HepG2 (cell line): ENCODE data around the gene BIRC6. TPM values are rescaled to one million over a fixed set of nuclear protein-coding genes. Genes with fewer than 3 reads are reported as not detected.

ENCODE experiments used
- ATAC-seq: fragments of 200-7000 bp; cut with Tn5 transposase; 3 replicates; pipeline ENCODE4 v1.9.1; 2020; ENCODE audit warnings: mild to moderate bottlenecking, moderate library complexity
- BruUV-seq: library from RNA; stranded (reverse); fragments of 400-500 nt; replicated peaks from 2 replicates; lab custom pipeline; 2021; lab: Mats Ljungman, UMichigan
- CTCF ChIA-PET: fragments of 300-600 bp; formaldehyde crosslinking; extraction: SDS; loops from one replicate; lab custom pipeline; 2021; ENCODE audit warnings: low total read pairs, inconsistent platforms, low intra/inter-chr PET ratio; lab: Yijun Ruan, JAX
- POLR2A ChIA-PET: fragments of 350-600 bp; sonication (Branson Sonifier 250); formaldehyde crosslinking; loops from one replicate; lab custom pipeline; 2020; ENCODE audit warnings: antibody characterized with exemption, inconsistent platforms; lab: Yijun Ruan, JAX
- DNase-seq: peaks from one replicate; pipeline ENCODE4 v3.0.0-alpha.2; 2015; ENCODE audit warnings: low spot score
- FAIRE-seq: peaks from 3 replicates; lab custom pipeline; 2011; peaks lifted over from hg19 to GRCh38; lab: Jason Lieb, UNC
- H2AFZ ChIP-seq: one replicate; pipeline ENCODE4 v1.6.1; 2011; ENCODE audit warnings: low read length, inconsistent platforms
- H3K27ac ChIP-seq: fragments of 300-600 bp; 3 replicates; pipeline ENCODE4 v1.8.0; 2011; ENCODE audit warnings: mixed run types, mild to moderate bottlenecking, mixed read lengths, low read length, inconsistent platforms; ENCODE audit not compliant: insufficient read depth; ENCODE audit errors: extremely low read length
- H3K27me3 ChIP-seq, 2 experiments: fragments of 200-600 bp in 1 of 2; 2 replicates in 1 of 2; 3 replicates in 1 of 2; pipeline versions ENCODE4 v1.6.0 to v1.8.0; 2011; ENCODE audit warnings: low read length in 2 of 2, mild to moderate bottlenecking in 2 of 2, moderate library complexity in 2 of 2, inconsistent platforms in 1 of 2; ENCODE audit not compliant: insufficient read depth in 2 of 2, control insufficient read depth in 1 of 2
- H3K36me3 ChIP-seq, 2 experiments: fragments of 200-600 bp in 1 of 2; replicated peaks in 1 of 2; 2 replicates in 1 of 2; 3 replicates in 1 of 2; pipeline versions ENCODE4 v1.5.1 to v1.8.0; 2011; ENCODE audit warnings: low read length in 2 of 2, inconsistent platforms in 1 of 2; ENCODE audit not compliant: insufficient read depth in 2 of 2, control insufficient read depth in 1 of 2
- H3K4me1 ChIP-seq: 2 replicates; pipeline ENCODE4 v1.5.1; 2012; ENCODE audit warnings: low read length, inconsistent platforms; ENCODE audit not compliant: insufficient read depth
- H3K4me2 ChIP-seq: 2 replicates; pipeline ENCODE4 v1.6.0; 2011; ENCODE audit warnings: low read depth, low read length, inconsistent platforms
- H3K4me3 ChIP-seq, 3 experiments: fragments of 200-600 bp in 1 of 3; sonication (generic), shearing (Covaris generic) in 1 of 3; replicated peaks in 1 of 3; 2 replicates each; pipeline ENCODE4 v1.5.1; 2011 to 2016; ENCODE audit warnings: low read length in 3 of 3, inconsistent platforms in 2 of 3, low read depth in 2 of 3, mild to moderate bottlenecking in 2 of 3, control low read depth in 1 of 3, mixed read lengths in 1 of 3; ENCODE audit not compliant: insufficient read depth in 1 of 3
- H3K79me2 ChIP-seq: one replicate; pipeline ENCODE4 v1.6.1; 2011; ENCODE audit warnings: low read length, inconsistent platforms; ENCODE audit not compliant: insufficient read depth
- H3K9ac ChIP-seq: 2 replicates; pipeline ENCODE4 v1.6.0; 2011; ENCODE audit warnings: mild to moderate bottlenecking, low read depth, low read length, inconsistent platforms; ENCODE audit not compliant: insufficient read depth
- H3K9me3 ChIP-seq: 2 replicates; pipeline ENCODE4 v1.5.1; 2012; ENCODE audit warnings: mild to moderate bottlenecking, low read length
- H4K20me1 ChIP-seq: 2 replicates; pipeline ENCODE4 v1.6.0; 2011; ENCODE audit warnings: inconsistent platforms, mild to moderate bottlenecking, low read length, moderate library complexity; ENCODE audit not compliant: insufficient read depth
- GLI4 ChIP-seq: sonication (generic); formaldehyde crosslinking; IDR thresholded peaks from 2 replicates; pipeline ENCODE4 v1.5.1; 2020; ENCODE audit warnings: missing genetic modification reagents, mild to moderate bottlenecking, moderate library complexity, borderline replicate concordance
- HIC2 ChIP-seq: sonication (generic); formaldehyde crosslinking; IDR thresholded peaks from 2 replicates; pipeline ENCODE4 v1.9.0; 2022; ENCODE audit warnings: low read depth, missing genetic modification reagents
- MBNL3 ChIP-seq: fragments of 250-450 bp; sonication (Bioruptor Pico); conservative IDR thresholded peaks from 2 replicates; pipeline ENCODE4 v1.8.0; 2022; ENCODE audit warnings: mild to moderate bottlenecking, inconsistent platforms
- PLSCR1 ChIP-seq: sonication (generic); formaldehyde crosslinking; IDR thresholded peaks from 2 replicates; pipeline ENCODE4 v1.5.0; 2020; ENCODE audit warnings: missing genetic modification reagents, mild to moderate bottlenecking, borderline replicate concordance
- REPIN1 ChIP-seq: sonication (generic); formaldehyde crosslinking; IDR thresholded peaks from 2 replicates; pipeline ENCODE4 v1.8.0; 2022; ENCODE audit warnings: missing genetic modification reagents, low read depth, mild to moderate bottlenecking, borderline replicate concordance
- RNF219 ChIP-seq: sonication (generic); formaldehyde crosslinking; IDR thresholded peaks from 2 replicates; pipeline ENCODE4 v1.5.0; 2020; ENCODE audit warnings: mild to moderate bottlenecking, missing genetic modification reagents
- RORA ChIP-seq: sonication (generic); formaldehyde crosslinking; IDR thresholded peaks from 2 replicates; pipeline ENCODE4 v1.5.0; 2020; ENCODE audit warnings: mild to moderate bottlenecking, missing genetic modification reagents, moderate library complexity
- RXRA ChIP-seq: sonication (generic); formaldehyde crosslinking; IDR thresholded peaks from 2 replicates; pipeline ENCODE4 v1.5.1; 2020; ENCODE audit warnings: missing genetic modification reagents
- SMARCC2 ChIP-seq: fragments of 450-650 bp; IDR thresholded peaks from 2 replicates; pipeline ENCODE4 v1.6.1; 2017; ENCODE audit warnings: antibody characterized with exemption, mild to moderate bottlenecking
- ZFAT ChIP-seq: sonication (generic); formaldehyde crosslinking; conservative IDR thresholded peaks from 2 replicates; pipeline ENCODE4 v1.8.1; 2023; ENCODE audit warnings: missing genetic modification reagents, inconsistent platforms
- ZKSCAN5 ChIP-seq: sonication (generic); formaldehyde crosslinking; IDR thresholded peaks from 2 replicates; pipeline ENCODE4 v1.5.1; 2020; ENCODE audit warnings: mild to moderate bottlenecking, missing genetic modification reagents
- ZNF20 ChIP-seq: sonication (generic); formaldehyde crosslinking; IDR thresholded peaks from 2 replicates; pipeline ENCODE4 v1.4.0; 2020; ENCODE audit warnings: mild to moderate bottlenecking, moderate library complexity, missing genetic modification reagents
- ZNF317 ChIP-seq: sonication (generic); formaldehyde crosslinking; IDR thresholded peaks from 2 replicates; pipeline ENCODE4 v1.5.0; 2020; ENCODE audit warnings: mild to moderate bottlenecking, missing genetic modification reagents
- ZNF367 ChIP-seq: sonication (generic); formaldehyde crosslinking; IDR thresholded peaks from 2 replicates; pipeline ENCODE4 v1.4.0; 2020; ENCODE audit warnings: missing genetic modification reagents, borderline replicate concordance
- ZNF382 ChIP-seq: sonication (generic); formaldehyde crosslinking; IDR thresholded peaks from 2 replicates; pipeline ENCODE4 v1.5.0; 2020; ENCODE audit warnings: missing genetic modification reagents, mild to moderate bottlenecking, borderline replicate concordance
- ZNF484 ChIP-seq: sonication (generic); formaldehyde crosslinking; IDR thresholded peaks from 2 replicates; pipeline ENCODE4 v1.5.1; 2020; ENCODE audit warnings: mild to moderate bottlenecking, low read depth, missing genetic modification reagents, borderline replicate concordance
- ZNF558 ChIP-seq: sonication (generic); formaldehyde crosslinking; IDR thresholded peaks from 2 replicates; pipeline ENCODE4 v1.9.0; 2022; ENCODE audit warnings: mild to moderate bottlenecking, missing genetic modification reagents, borderline replicate concordance
- ZNF570 ChIP-seq: sonication (generic); formaldehyde crosslinking; IDR thresholded peaks from 2 replicates; pipeline ENCODE4 v1.4.0; 2020; ENCODE audit warnings: mild to moderate bottlenecking, missing genetic modification reagents, borderline replicate concordance
- ZNF788 ChIP-seq: sonication (generic); formaldehyde crosslinking; IDR thresholded peaks from 2 replicates; pipeline ENCODE4 v1.5.0; 2020; ENCODE audit warnings: mild to moderate bottlenecking, missing genetic modification reagents, borderline replicate concordance
- ZSCAN25 ChIP-seq: sonication (generic); formaldehyde crosslinking; IDR thresholded peaks from 2 replicates; pipeline ENCODE4 v1.8.0; 2022; ENCODE audit warnings: mild to moderate bottlenecking, missing genetic modification reagents
- WGBS: methylation state at CpG from one replicate; pipeline ENCODE4 v1.1.6; 2017; ENCODE audit warnings: low lambda C conversion rate; 5-methylcytosine and 5-hydroxymethylcytosine counted together
- in situ Hi-C: cut with HindIII; loops from 2 replicates; pipeline ENCODE4 v1.10.0; 2017; ENCODE audit warnings: low pct_unique_long_range_greater_than_20kb; ENCODE audit not compliant: extremely low pct_ligation_motif_present
- intact Hi-C: fragments of 100-400 bp; cut with micrococcal nuclease; formaldehyde crosslinking; loops from one replicate; pipeline ENCODE4 v1.10.0; 2022; ENCODE audit not compliant: unreplicated experiment
- polyA plus RNA-seq, 8 experiments: library from polyadenylated mRNA; depleted of rRNA in 3 of 8; stranded (reverse) in 7 of 8; unstranded in 1 of 8; fragments of >200 nt; fragmentation: Illumina TruSeq in 4 of 8; extraction: Trizol in 4 of 8; gene quantifications; 2 replicates each; pipeline versions ENCODE4 v1.2.1 to v1.2.3, GENCODE V29; 2011 to 2016; ENCODE audit warnings: low read depth in 4 of 8, missing spikeins in 1 of 8, mixed read lengths in 1 of 8; ENCODE audit not compliant: insufficient read depth in 1 of 8
- total RNA-seq, 5 experiments: library from RNA; depleted of rRNA; stranded (reverse); fragments of >200 nt; fragmentation: Illumina TruSeq; extraction: Trizol; gene quantifications; 2 replicates each; pipeline ENCODE4 v1.2.3, GENCODE V29; 2016; ENCODE audit warnings: low read depth in 1 of 5

The BIRC6 gene
- total and polyA plus RNA-seq, 2 of the 13 experiments (the other 11 are each of a cell fraction or from before 2014, with no cell fraction given) = 65.6 to 120 TPM

- TF ChIP-seq ZNF382 (CRISPR knock-in tag) (no peak), RXRA (CRISPR knock-in tag) (no peak), ZNF317 (CRISPR knock-in tag) (no peak), PLSCR1 (CRISPR knock-in tag) (no peak), ZKSCAN5 (CRISPR knock-in tag) (no peak), GLI4 (CRISPR knock-in tag) (no peak), RNF219 (no peak), ZNF367 (no peak)
These were observed 295.9 kb downstream of the BIRC6 start (continued) for GRCh38 chr2:32652555-32653209.

- no TSS peak for BruUV-seq
- Histone ChIP-seq H3K36me3 (peaks cover 3 to 39% of the 10 kb centered on the region in 2 experiments), H2AFZ (no peak overlapping the region), H3K79me2 (no peaks in the 10 kb centered on the region), H4K20me1 (no peaks in the 10 kb centered on the region), H3K4me3 (no peak overlapping the region), H3K4me1 (no peaks in the 10 kb centered on the region), H3K4me2 (no peak overlapping the region), H3K9me3 (no peaks in the 10 kb centered on the region), H3K9ac (no peak overlapping the region), H3K27ac (no peak overlapping the region), H3K27me3 (no peaks in the 10 kb centered on the region)
- in situ Hi-C loops = no loop called here
- FAIRE-seq (no peak), DNase-seq (no peak), ATAC-seq (no peak)
- CTCF ChIA-PET = no interaction called here
- 94% methylated on average over 3 of the region's 3 CpGs for WGBS
- intact Hi-C loops = no loop called here
- POLR2A ChIA-PET = no interaction called here
- no peak for TF ChIP-seq ZNF788
- TF ChIP-seq SMARCC2 = no peak
- no peak for TF ChIP-seq ZNF20 (CRISPR knock-in tag)
- no peak for TF ChIP-seq MBNL3 (CRISPR knock-in tag)
- TF ChIP-seq ZNF570 (CRISPR knock-in tag) = no peak
- TF ChIP-seq ZNF484 (CRISPR knock-in tag) = no peak
- no peak for TF ChIP-seq ZSCAN25 (CRISPR knock-in tag)
- no peak for TF ChIP-seq REPIN1
- no peak for TF ChIP-seq RORA (CRISPR knock-in tag)
- TF ChIP-seq ZFAT (CRISPR knock-in tag) = no peak
- no peak for TF ChIP-seq HIC2 (CRISPR knock-in tag)
- TF ChIP-seq ZNF558 (CRISPR knock-in tag) = no peak
These were observed 299.2 kb downstream of the BIRC6 start for GRCh38 chr2:32656069-32656468.
